Dedifferentiated amniotic fluid mesenchymal stem cell (primary cell): ENCODE results near the gene FICD.

Experiments used
- DNase-seq: peaks from one replicate; pipeline ENCODE4 v3.0.0-alpha.2; 2016; ENCODE audit errors: extremely low spot score

FICD gene

DNA sequence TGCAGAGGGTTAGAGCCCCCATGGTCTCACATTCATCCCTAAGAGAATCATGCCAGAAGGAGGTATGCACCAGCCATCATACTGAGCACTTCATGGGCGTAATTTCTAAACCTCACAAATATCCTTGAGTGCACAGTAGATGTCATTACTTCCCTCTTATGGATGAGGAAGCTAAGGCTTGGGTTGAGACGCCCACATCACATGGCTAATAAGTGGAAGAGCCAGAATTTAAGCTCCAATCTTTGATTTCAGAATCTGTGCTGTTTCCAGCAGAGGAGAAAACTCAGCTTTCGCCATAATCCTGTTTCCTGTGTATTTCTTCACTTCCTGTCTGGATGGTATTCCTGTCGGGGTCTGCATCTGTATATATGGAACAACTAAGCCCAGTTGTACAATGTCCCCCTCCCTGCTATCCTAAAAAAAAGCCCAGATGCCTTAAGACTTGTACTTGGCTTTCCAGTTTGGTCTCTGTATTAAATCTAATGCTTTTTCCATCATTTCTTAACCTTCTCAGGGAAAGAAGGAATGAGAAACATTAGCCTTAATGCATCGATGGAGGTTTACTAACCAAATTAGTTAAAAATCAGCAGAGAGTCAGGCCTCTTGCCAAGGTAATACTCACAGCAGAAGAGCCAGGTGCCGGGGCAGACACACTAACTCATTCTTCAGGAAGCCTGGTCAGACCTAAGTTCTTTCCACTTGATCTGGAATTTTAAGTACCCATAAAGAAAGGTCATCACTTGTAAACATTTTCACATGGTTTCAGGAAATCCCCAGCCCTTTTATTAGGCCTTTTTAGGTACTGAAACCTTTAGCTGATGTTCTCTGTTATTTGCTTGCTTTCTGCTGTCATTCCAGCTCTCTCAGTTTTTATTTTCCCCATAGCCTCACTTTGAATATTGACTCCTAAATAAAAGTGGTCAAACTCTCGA is 52.6 kb downstream of the FICD start:
- no peak for DNase-seq

DNA sequence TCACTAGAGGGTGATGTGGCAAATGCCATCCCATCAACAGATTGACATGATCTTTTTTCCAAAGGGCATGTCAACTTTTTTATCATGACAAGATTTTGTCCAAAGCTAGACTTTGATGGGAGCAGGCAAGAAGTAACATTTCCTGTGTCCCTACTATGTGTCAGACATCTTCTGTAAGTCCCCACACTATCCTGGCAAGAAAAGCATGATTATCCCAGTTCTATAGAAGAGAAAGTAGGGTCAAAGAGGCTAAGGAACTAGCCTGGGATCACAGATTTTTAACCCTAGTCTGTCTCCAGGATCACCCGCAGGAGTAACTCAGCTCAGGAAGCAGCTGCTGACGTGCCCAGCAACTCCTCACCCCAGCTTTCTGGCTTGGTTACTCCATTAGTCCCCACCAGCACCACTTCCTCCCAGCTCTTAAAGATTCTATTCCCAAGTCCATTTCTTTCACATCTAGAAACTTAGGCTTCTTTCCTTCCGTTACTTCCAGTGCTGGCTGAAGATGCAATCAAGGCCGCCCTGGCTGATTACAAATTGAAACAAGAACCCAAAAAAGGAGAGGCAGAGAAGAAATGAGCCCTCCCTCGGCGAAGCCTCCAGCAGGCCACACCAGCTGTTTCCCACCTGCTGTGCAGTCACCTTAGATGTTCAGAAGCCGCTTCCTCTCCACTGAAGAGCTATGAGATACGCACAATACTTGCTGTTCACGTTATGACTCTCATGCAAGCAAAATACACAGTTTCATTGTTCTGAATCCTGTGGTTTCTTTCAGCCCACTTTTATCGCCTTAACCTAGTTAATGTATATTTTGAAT is 53.5 kb downstream of the FICD start:
- no peak for DNase-seq
